ENCODE data around the gene KCNQ1. TPM values are rescaled to one million over a fixed set of nuclear protein-coding genes. Genes with fewer than 3 reads are reported as not detected.
"Not testable (repeated sequence)": the region's sequence is repeated elsewhere in the genome, so short reads cannot be mapped to it uniquely, and the experiment has no call there.

KCNQ1 gene
- total RNA-seq, 1 donor from 2014 or later: 2.6 TPM

GRCh38 chr11:2482204-2482603 is 37.4 kb downstream of the KCNQ1 start:
- Histone ChIP-seq H3K27ac (ENCODE audit: low read depth, low read length) (no peak overlapping the region), H3K36me3 (ENCODE audit: control insufficient read depth in 3 of 3, insufficient read depth in 3 of 3, low read length in 3 of 3) (no peaks in the 10 kb centered on the region), H3K9ac (ENCODE audit: low read depth in 1 of 3, low read length in 3 of 3) (no peak overlapping the region), H3K4me1 (ENCODE audit: control insufficient read depth in 3 of 3, insufficient read depth in 3 of 3, low read length in 3 of 3) (peaks cover 0 to 2% (median 0%) of the 10 kb centered on the region in 3 donors), H3K4me3 (ENCODE audit: low read length in 3 of 3) (no peak overlapping the region), H3K27me3 (ENCODE audit: control insufficient read depth in 3 of 3, insufficient read depth in 3 of 3, low read length in 3 of 3) (peaks cover 21 to 30% (median 30%) of the 10 kb centered on the region in 3 donors), H3K9me3 (ENCODE audit: control insufficient read depth in 3 of 3, low read length in 3 of 3) (peaks cover 0 to 3% (median 0%) of the 10 kb centered on the region in 3 donors)

GRCh38 chr11:2482745-2483144 is 37.9 kb downstream of the KCNQ1 start:
- Histone ChIP-seq H3K4me1 (ENCODE audit: control insufficient read depth in 3 of 3, insufficient read depth in 3 of 3, low read length in 3 of 3) (peaks cover 0 to 2% (median 0%) of the 10 kb centered on the region in 3 donors), H3K27ac (ENCODE audit: low read depth, low read length) (no peak overlapping the region), H3K4me3 (ENCODE audit: low read length in 3 of 3) (no peak overlapping the region), H3K27me3 (ENCODE audit: control insufficient read depth in 3 of 3, insufficient read depth in 3 of 3, low read length in 3 of 3) (peaks cover 21 to 30% (median 28%) of the 10 kb centered on the region in 3 donors), H3K9me3 (ENCODE audit: control insufficient read depth in 3 of 3, low read length in 3 of 3) (peaks cover 0 to 4% (median 4%) of the 10 kb centered on the region in 3 donors), H3K36me3 (ENCODE audit: control insufficient read depth in 3 of 3, insufficient read depth in 3 of 3, low read length in 3 of 3) (no peaks in the 10 kb centered on the region), H3K9ac (ENCODE audit: low read depth in 1 of 3, low read length in 3 of 3) (no peak overlapping the region)

GRCh38 chr11:2483426-2483825 is 38.6 kb downstream of the KCNQ1 start:
- Histone ChIP-seq H3K27ac (ENCODE audit: low read depth, low read length) (no peak overlapping the region), H3K9me3 (ENCODE audit: control insufficient read depth in 3 of 3, low read length in 3 of 3) (peaks cover 3 to 9% (median 5%) of the 10 kb centered on the region in 3 donors), H3K4me3 (ENCODE audit: low read length in 3 of 3) (no peak overlapping the region), H3K27me3 (ENCODE audit: control insufficient read depth in 3 of 3, insufficient read depth in 3 of 3, low read length in 3 of 3) (peaks cover 21 to 30% (median 28%) of the 10 kb centered on the region in 3 donors), H3K4me1 (ENCODE audit: control insufficient read depth in 3 of 3, insufficient read depth in 3 of 3, low read length in 3 of 3) (peaks cover 0 to 2% (median 0%) of the 10 kb centered on the region in 3 donors), H3K36me3 (ENCODE audit: control insufficient read depth in 3 of 3, insufficient read depth in 3 of 3, low read length in 3 of 3) (no peaks in the 10 kb centered on the region), H3K9ac (ENCODE audit: low read depth in 1 of 3, low read length in 3 of 3) (no peak overlapping the region)

- Histone ChIP-seq H3K27me3 (ENCODE audit: control insufficient read depth in 3 of 3, insufficient read depth in 3 of 3, low read length in 3 of 3) (peaks cover 25 to 30% (median 28%) of the 10 kb centered on the region in 3 donors), H3K9ac (ENCODE audit: low read depth in 1 of 3, low read length in 3 of 3) (no peak overlapping the region), H3K4me1 (ENCODE audit: control insufficient read depth in 3 of 3, insufficient read depth in 3 of 3, low read length in 3 of 3) (peaks cover 0 to 2% (median 0%) of the 10 kb centered on the region in 3 donors), H3K27ac (ENCODE audit: low read depth, low read length) (no peak overlapping the region), H3K9me3 (ENCODE audit: control insufficient read depth in 3 of 3, low read length in 3 of 3) (peaks cover 3 to 9% (median 5%) of the 10 kb centered on the region in 3 donors), H3K36me3 (ENCODE audit: control insufficient read depth in 3 of 3, insufficient read depth in 3 of 3, low read length in 3 of 3) (no peaks in the 10 kb centered on the region), H3K4me3 (ENCODE audit: low read length in 3 of 3) (no peak overlapping the region)
Observed at GRCh38 chr11:2484576-2485125, 39.8 kb downstream of the KCNQ1 start.

GRCh38 chr11:2488004-2488403 is 43.2 kb downstream of the KCNQ1 start:
- no peak overlapping the region for H3K27ac ChIP-seq (ENCODE audit: low read depth, low read length)
- H3K9ac ChIP-seq (ENCODE audit: low read depth in 1 of 3, low read length in 3 of 3): no peak overlapping the region
- peaks cover 3 to 9% (median 5%) of the 10 kb centered on the region in 3 donors for H3K9me3 ChIP-seq (ENCODE audit: control insufficient read depth in 3 of 3, low read length in 3 of 3)
- H3K4me3 ChIP-seq (ENCODE audit: low read length in 3 of 3): no peak overlapping the region
- no peaks in the 10 kb centered on the region for H3K4me1 ChIP-seq (ENCODE audit: control insufficient read depth in 3 of 3, insufficient read depth in 3 of 3, low read length in 3 of 3)
- H3K36me3 ChIP-seq (ENCODE audit: control insufficient read depth in 3 of 3, insufficient read depth in 3 of 3, low read length in 3 of 3): no peaks in the 10 kb centered on the region
- peaks cover 12 to 14% (median 12%) of the 10 kb centered on the region in 3 donors for H3K27me3 ChIP-seq (ENCODE audit: control insufficient read depth in 3 of 3, insufficient read depth in 3 of 3, low read length in 3 of 3)

DNA sequence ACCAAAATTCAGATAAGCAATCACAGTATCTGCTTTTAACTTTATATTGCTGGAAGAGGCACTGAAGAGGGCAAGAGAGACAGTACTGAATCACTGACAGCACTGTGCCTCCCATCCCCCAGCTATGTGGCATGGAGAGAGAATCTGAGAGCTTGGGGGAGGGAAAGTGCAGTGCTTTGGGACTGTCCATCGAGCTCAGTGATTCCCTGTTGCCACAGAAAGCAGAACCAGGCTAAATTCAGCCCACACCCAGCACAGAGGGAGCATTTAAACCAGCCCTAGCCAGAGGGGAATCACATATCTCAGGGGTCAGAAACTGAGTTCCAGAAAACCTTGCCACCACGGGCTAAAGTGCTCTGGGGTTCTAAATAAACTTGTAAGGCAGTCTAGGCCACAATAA is 44.3 kb downstream of the KCNQ1 start:
- Histone ChIP-seq H3K4me1 (ENCODE audit: control insufficient read depth in 3 of 3, insufficient read depth in 3 of 3, low read length in 3 of 3) (no peaks in the 10 kb centered on the region), H3K27me3 (ENCODE audit: control insufficient read depth in 3 of 3, insufficient read depth in 3 of 3, low read length in 3 of 3) (peaks cover 4 to 7% (median 5%) of the 10 kb centered on the region in 3 donors), H3K9me3 (ENCODE audit: control insufficient read depth in 3 of 3, low read length in 3 of 3) (peaks cover 3 to 9% (median 5%) of the 10 kb centered on the region in 3 donors), H3K4me3 (ENCODE audit: low read length in 3 of 3) (no peak overlapping the region), H3K36me3 (ENCODE audit: control insufficient read depth in 3 of 3, insufficient read depth in 3 of 3, low read length in 3 of 3) (no peaks in the 10 kb centered on the region), H3K9ac (ENCODE audit: low read depth in 1 of 3, low read length in 3 of 3) (no peak overlapping the region), H3K27ac (ENCODE audit: low read depth, low read length) (no peak overlapping the region)

DNA sequence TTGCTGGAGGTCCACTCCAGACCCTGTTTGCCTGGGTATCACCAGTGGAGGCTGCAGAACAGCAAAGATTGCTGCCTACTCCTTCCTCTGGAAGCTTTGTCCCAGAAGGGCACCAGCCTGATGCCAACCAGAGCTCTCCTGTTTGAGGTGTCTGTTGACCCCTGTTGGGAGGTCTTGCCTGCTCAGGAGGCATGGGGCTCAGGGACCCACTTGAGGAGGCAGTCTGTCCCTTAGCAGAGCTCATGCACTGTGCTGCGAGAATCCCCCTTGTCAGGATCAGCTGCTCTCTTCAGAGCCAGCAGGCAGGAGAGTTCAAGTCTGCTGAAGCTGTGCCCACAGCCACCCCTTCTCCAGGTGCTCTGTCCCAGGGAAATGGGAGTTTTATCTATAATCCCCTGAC is 53.1 kb downstream of the KCNQ1 start:
- not testable (repeated sequence) for H3K4me1 ChIP-seq (ENCODE audit: control insufficient read depth in 3 of 3, insufficient read depth in 3 of 3, low read length in 3 of 3); H3K4me3 ChIP-seq (ENCODE audit: low read length in 3 of 3); H3K36me3 ChIP-seq (ENCODE audit: control insufficient read depth in 3 of 3, insufficient read depth in 3 of 3, low read length in 3 of 3); H3K27ac ChIP-seq (ENCODE audit: low read depth, low read length); H3K9me3 ChIP-seq (ENCODE audit: control insufficient read depth in 3 of 3, low read length in 3 of 3); H3K9ac ChIP-seq (ENCODE audit: low read depth in 1 of 3, low read length in 3 of 3); H3K27me3 ChIP-seq (ENCODE audit: control insufficient read depth in 3 of 3, insufficient read depth in 3 of 3, low read length in 3 of 3)

DNA sequence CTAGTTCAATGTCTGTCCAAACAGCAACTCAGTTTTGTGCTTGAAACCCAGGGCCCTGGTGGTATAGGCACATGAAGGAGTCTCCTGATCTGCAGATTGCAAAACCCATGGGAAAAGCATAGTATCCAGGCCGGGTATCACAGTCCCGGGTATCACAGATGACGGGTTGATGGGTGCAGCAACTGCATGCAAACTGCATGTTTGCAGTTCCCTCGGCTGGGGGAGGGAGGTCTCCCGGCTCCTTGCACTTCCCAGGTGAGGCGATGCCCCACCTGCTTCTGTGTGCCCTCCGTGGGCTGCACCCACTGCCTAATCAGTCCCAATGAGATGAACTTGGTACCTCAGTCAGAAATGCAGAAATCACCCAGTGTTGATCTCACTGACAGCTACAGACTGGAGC is 53.9 kb downstream of the KCNQ1 start:
- Histone ChIP-seq H3K27ac (ENCODE audit: low read depth, low read length) (no peak overlapping the region), H3K36me3 (ENCODE audit: control insufficient read depth in 3 of 3, insufficient read depth in 3 of 3, low read length in 3 of 3) (no peaks in the 10 kb centered on the region), H3K4me1 (ENCODE audit: control insufficient read depth in 3 of 3, insufficient read depth in 3 of 3, low read length in 3 of 3) (no peaks in the 10 kb centered on the region), H3K4me3 (ENCODE audit: low read length in 3 of 3) (no peak overlapping the region), H3K9me3 (ENCODE audit: control insufficient read depth in 3 of 3, low read length in 3 of 3) (no peaks in the 10 kb centered on the region), H3K9ac (ENCODE audit: low read depth in 1 of 3, low read length in 3 of 3) (no peak overlapping the region), H3K27me3 (ENCODE audit: control insufficient read depth in 3 of 3, insufficient read depth in 3 of 3, low read length in 3 of 3) (peaks cover 0 to 7% (median 4%) of the 10 kb centered on the region in 3 donors)

DNA sequence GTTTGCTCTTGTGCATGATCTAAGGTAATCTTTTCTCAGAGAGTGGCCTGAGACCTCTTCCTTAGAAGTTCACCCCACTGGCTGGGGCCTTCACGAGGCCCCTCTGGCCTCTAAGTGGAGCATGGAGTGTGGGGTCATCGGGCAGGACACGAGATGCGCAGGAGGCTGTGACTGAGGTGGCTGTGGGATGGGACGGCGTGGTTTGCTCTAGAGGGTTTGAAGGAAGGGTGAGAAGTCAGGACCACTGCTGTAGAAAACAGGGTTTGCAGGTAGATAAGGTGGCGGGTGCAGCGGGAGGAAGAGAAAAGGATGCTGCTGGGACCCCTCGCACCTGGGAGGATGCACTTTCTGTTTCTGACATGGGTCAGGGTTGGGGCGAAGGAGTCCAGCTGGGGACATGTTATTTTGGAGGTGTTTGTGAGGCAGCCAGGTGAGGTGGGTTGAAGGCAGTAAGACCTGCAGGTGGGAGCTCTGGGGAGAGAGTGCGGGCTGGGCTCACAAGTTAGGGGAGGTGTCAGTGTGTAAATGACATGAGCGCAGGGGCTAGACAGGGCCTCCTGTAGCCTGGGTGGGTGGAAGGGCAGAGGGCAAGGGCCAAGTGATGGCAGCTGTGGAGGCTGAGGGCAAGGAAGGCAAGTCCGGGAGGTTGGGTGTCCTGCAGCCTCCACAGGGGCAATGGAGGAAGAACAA is 62.5 kb downstream of the KCNQ1 start:
- Histone ChIP-seq H3K4me3 (ENCODE audit: low read length in 3 of 3) (no peak overlapping the region), H3K36me3 (ENCODE audit: control insufficient read depth in 3 of 3, insufficient read depth in 3 of 3, low read length in 3 of 3) (no peaks in the 10 kb centered on the region), H3K4me1 (ENCODE audit: control insufficient read depth in 3 of 3, insufficient read depth in 3 of 3, low read length in 3 of 3) (peaks cover 2 to 18% (median 6%) of the 10 kb centered on the region in 3 donors), H3K27me3 (ENCODE audit: control insufficient read depth in 3 of 3, insufficient read depth in 3 of 3, low read length in 3 of 3) (peaks cover 6 to 16% (median 13%) of the 10 kb centered on the region in 3 donors), H3K9ac (ENCODE audit: low read depth in 1 of 3, low read length in 3 of 3) (no peak overlapping the region), H3K9me3 (ENCODE audit: control insufficient read depth in 3 of 3, low read length in 3 of 3) (no peaks in the 10 kb centered on the region), H3K27ac (ENCODE audit: low read depth, low read length) (no peak overlapping the region)

All from skeletal muscle tissue (tissue), 4 donors.